Activated naive CD8-positive, alpha-beta T cell treated with anti-CD3 and anti-CD28 coated beads for 36 hours (primary cell): ENCODE measurements around the gene PARP8. TPM values are rescaled to one million over a fixed set of nuclear protein-coding genes. Genes with fewer than 3 reads are reported as not detected.
"Not testable (repeated sequence)": the region's sequence is repeated elsewhere in the genome, so short reads cannot be mapped to it uniquely, and the experiment has no call there.

Source experiments
- DNase-seq: peaks from one replicate; pipeline ENCODE4 v3.0.0; 2021
- H3K27ac Mint-ChIP-seq: one replicate; pipeline ENCODE4 v1.8.0; 2022; ENCODE audit warnings: mild to moderate bottlenecking, moderate library complexity, mixed read lengths
- H3K27me3 Mint-ChIP-seq: one replicate; pipeline ENCODE4 v1.8.0; 2022; ENCODE audit warnings: mild to moderate bottlenecking, mixed read lengths
- H3K36me3 Mint-ChIP-seq: one replicate; pipeline ENCODE4 v1.8.0; 2021; ENCODE audit warnings: mild to moderate bottlenecking, mixed read lengths
- H3K4me1 Mint-ChIP-seq: one replicate; pipeline ENCODE4 v1.8.0; 2021; ENCODE audit warnings: mixed read lengths
- H3K4me3 Mint-ChIP-seq: one replicate; pipeline ENCODE4 v1.8.0; 2022; ENCODE audit warnings: mild to moderate bottlenecking, moderate library complexity, mixed read lengths
- H3K9me3 Mint-ChIP-seq: one replicate; pipeline ENCODE4 v1.8.0; 2022; ENCODE audit warnings: mixed read lengths
- total RNA-seq, 2 experiments: library from RNA; stranded (reverse); gene quantifications; one replicate each; pipeline ENCODE4 v1.2.3, GENCODE V29; 2021

The PARP8 gene
- total RNA-seq, 2 experiments from 2014 or later, result 41.0 to 43.6 TPM

DNA sequence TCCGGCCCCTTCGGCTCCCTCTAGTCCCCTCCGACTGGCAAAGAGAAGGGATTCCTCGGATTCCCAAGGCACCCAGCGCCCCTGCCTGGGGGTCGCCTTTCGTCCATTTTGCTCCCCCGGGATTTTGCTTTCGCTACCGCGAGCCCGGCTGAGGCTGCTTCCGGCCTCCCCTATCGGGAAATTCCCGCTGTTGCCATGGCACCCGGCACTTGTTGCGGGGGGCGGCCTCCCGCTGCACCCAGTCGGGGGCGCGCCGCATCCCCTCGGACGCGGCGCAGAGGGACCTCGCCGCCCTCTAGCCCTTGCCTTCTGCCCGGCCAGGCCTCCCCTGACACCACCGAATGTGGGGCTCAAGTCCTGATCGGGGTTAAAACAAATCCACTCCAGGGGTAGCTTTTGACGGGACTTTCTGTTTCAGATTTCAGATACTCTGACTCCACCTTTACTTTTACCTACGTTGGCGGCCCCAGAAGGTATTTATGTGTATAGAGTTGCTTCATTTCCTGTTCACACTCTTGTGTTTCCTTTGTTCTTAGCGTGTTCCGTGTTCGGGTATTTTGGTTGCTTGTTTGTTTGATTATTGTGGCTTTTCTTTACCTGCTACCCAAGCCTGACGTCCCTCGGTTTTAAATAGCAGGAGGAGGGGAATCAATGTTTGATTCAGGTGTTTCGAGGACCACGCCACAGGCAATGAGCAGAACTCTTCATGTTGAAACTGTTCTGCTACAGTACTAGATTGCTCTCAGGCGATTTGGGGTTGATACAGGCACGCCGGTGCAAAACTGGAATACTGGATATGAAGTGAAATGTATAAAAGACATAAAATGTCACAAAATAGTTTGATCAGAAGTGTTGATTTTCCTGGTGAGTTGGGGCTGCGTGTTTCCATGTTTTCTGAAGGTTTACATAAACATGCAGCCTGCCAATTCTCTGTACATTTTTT, 1.5 kb downstream of the PARP8 start:
- peak; percentile 88 for DNase-seq
- Mint-ChIP-seq H3K27ac (peak overlapping the region; percentile 100), H3K4me1 (peaks cover 44% of the 10 kb centered on the region), H3K4me3 (peak overlapping the region; percentile 99), H3K27me3 (no peaks in the 10 kb centered on the region), H3K36me3 (peaks cover 22% of the 10 kb centered on the region), H3K9me3 (no peaks in the 10 kb centered on the region)

DNA sequence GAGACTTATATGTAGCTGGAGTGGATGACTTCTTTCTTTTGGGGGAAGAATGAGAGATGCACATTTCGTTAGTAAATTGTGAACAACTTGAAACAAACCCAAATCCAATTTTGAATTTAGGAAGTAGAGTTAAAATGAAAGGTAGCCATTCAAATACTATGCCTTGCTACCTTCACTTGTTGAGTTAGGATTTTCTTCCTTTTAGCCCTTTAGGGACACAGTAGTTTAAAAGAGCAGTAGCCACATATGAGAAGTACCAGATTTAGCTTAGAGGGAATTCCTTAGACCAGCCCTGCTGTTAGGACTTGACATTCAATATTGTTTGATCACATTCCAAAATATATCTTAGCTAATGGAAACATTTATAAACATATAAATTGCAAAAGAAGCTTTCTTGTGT, 2.2 kb downstream of the PARP8 start:
- not testable (repeated sequence) for H3K9me3 Mint-ChIP-seq, DNase-seq, H3K27me3 Mint-ChIP-seq
- peaks cover 45% of the 10 kb centered on the region for H3K4me1 Mint-ChIP-seq
- H3K27ac Mint-ChIP-seq, result peak overlapping the region; percentile 100
- H3K4me3 Mint-ChIP-seq, result peak overlapping the region; percentile 99
- H3K36me3 Mint-ChIP-seq, result peaks cover 22% of the 10 kb centered on the region

DNA sequence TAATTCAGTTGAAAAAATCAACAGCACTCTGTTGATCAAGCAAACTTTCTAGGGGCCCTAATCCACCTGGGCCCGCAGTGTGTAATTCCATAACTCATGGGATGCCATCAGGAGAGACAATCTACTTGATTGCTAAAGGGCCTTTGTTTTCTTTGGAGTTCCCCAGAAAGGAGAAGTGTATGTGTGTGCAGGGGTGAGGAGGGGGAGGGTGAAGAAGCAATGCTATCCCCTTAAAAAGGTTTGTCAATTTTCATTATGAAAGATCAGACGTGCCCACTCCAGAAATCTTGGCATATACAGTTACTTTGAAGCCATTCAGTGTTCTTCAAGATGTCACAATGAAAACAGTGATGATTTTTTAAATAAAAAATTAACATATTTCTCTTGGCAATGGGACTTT, 6.2 kb downstream of the PARP8 start:
- Mint-ChIP-seq H3K9me3 (no peaks in the 10 kb centered on the region), H3K4me1 (peaks cover 61% of the 10 kb centered on the region), H3K4me3 (no peak overlapping the region), H3K27me3 (no peaks in the 10 kb centered on the region), H3K27ac (no peak overlapping the region), H3K36me3 (peaks cover 26% of the 10 kb centered on the region)
- DNase-seq, result no peak

- H3K27ac Mint-ChIP-seq, H3K27me3 Mint-ChIP-seq, H3K4me3 Mint-ChIP-seq, H3K9me3 Mint-ChIP-seq, DNase-seq: not testable (repeated sequence)
- Mint-ChIP-seq H3K4me1 (peaks cover 64% of the 10 kb centered on the region), H3K36me3 (peaks cover 21% of the 10 kb centered on the region)
Measured at GRCh38 chr5:50673444-50673843, 7.0 kb downstream of the PARP8 start.

GRCh38 chr5:50675385-50675784, 8.9 kb downstream of the PARP8 start:
- peaks cover 70% of the 10 kb centered on the region for H3K4me1 Mint-ChIP-seq
- H3K9me3 Mint-ChIP-seq, result no peaks in the 10 kb centered on the region
- no peak overlapping the region for H3K27ac Mint-ChIP-seq
- peaks cover 19% of the 10 kb centered on the region for H3K36me3 Mint-ChIP-seq
- DNase-seq, result no peak
- no peaks in the 10 kb centered on the region for H3K27me3 Mint-ChIP-seq
- H3K4me3 Mint-ChIP-seq, result no peak overlapping the region

DNA sequence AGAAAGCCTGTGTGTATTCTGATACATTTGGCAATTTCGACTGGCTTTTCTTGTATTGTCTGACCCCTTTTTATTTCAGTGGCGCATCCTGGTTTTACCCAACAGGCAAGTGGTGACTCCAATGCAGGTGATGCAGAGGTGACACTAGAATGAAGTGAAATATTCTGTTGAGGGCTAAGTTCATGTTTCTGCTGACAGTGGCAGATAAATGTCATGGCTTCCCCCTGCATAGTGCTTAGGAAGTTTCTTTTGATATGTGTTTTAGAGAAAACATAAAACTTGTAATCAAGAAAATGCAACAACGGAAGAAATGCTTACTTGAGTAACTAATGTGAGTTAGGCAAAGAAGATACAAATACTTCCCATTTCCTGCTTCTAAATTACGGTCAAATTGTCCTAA, 13.1 kb downstream of the PARP8 start:
- H3K9me3 Mint-ChIP-seq, DNase-seq, H3K4me3 Mint-ChIP-seq, H3K27me3 Mint-ChIP-seq, H3K27ac Mint-ChIP-seq: not testable (repeated sequence)
- Mint-ChIP-seq H3K36me3 (peaks cover 23% of the 10 kb centered on the region), H3K4me1 (peaks cover 66% of the 10 kb centered on the region)

DNA sequence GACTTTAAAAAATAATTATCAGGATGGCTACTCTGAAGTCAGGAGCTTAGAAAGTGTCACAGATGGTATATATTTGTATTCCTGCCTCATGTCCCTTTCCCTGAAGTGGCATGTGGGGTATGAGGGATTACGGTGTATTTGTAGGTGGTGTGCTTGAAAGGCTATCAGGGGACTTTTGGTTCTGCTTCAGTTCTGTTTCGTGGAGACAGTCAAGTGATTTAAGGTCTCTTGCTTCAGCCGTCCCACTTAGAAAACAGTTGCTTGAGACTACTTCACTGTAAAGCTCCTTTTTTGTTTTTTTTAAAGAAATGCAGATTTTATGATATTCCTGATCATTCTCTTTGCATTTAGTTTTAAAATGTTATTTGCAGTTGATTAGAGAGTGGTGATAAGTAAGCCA, 18.3 kb downstream of the PARP8 start:
- H3K36me3 Mint-ChIP-seq, result peaks cover 52% of the 10 kb centered on the region
- H3K4me1 Mint-ChIP-seq, result peaks cover 50% of the 10 kb centered on the region
- no peaks in the 10 kb centered on the region for H3K27me3 Mint-ChIP-seq
- H3K4me3 Mint-ChIP-seq, result no peak overlapping the region
- no peak overlapping the region for H3K27ac Mint-ChIP-seq
- no peak for DNase-seq
- peaks cover 17% of the 10 kb centered on the region for H3K9me3 Mint-ChIP-seq

DNA sequence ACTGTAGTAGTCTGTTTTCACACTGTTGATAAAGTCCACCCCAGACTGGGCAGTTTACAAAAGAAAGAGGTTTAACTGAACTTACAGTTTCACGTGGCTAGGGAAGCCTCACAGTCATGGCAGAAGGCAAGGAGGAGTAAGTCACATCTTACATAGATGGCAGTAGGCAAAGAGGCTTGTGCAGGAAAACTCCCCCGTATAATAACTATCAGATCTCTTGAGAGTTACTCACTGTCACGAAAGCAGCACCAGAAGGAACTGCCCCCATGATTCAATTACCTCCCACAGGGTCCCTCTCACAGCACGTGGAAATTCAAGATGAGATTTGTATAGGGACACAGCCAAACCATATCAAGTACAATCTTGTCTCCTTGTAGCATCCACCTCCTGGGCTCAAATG, 21.1 kb downstream of the PARP8 start:
- Mint-ChIP-seq H3K4me1 (peaks cover 32% of the 10 kb centered on the region), H3K27ac (peak overlapping the region; percentile 55), H3K9me3 (peaks cover 19% of the 10 kb centered on the region), H3K27me3 (no peaks in the 10 kb centered on the region), H3K4me3 (no peak overlapping the region), H3K36me3 (peaks cover 40% of the 10 kb centered on the region)
- no peak for DNase-seq

- no peak overlapping the region for H3K4me3 Mint-ChIP-seq
- peaks cover 40% of the 10 kb centered on the region for H3K4me1 Mint-ChIP-seq
- H3K27me3 Mint-ChIP-seq, result no peaks in the 10 kb centered on the region
- peaks cover 9% of the 10 kb centered on the region for H3K9me3 Mint-ChIP-seq
- DNase-seq, result no peak
- no peak overlapping the region for H3K27ac Mint-ChIP-seq
- H3K36me3 Mint-ChIP-seq, result peaks cover 21% of the 10 kb centered on the region
Measured at GRCh38 chr5:50691399-50692016, 25.1 kb downstream of the PARP8 start.

- Mint-ChIP-seq H3K36me3 (peaks cover 17% of the 10 kb centered on the region), H3K9me3 (peaks cover 3% of the 10 kb centered on the region), H3K27me3 (no peaks in the 10 kb centered on the region), H3K27ac (no peak overlapping the region), H3K4me1 (peaks cover 48% of the 10 kb centered on the region), H3K4me3 (no peak overlapping the region)
- no peak for DNase-seq
Measured at GRCh38 chr5:50694027-50694590, 27.7 kb downstream of the PARP8 start.

GRCh38 chr5:50694626-50695025, 28.2 kb downstream of the PARP8 start:
- H3K9me3 Mint-ChIP-seq, H3K4me3 Mint-ChIP-seq, DNase-seq, H3K27me3 Mint-ChIP-seq: not testable (repeated sequence)
- H3K36me3 Mint-ChIP-seq, result peaks cover 23% of the 10 kb centered on the region
- peak overlapping the region; percentile 19 for H3K27ac Mint-ChIP-seq
- peaks cover 50% of the 10 kb centered on the region for H3K4me1 Mint-ChIP-seq

DNA sequence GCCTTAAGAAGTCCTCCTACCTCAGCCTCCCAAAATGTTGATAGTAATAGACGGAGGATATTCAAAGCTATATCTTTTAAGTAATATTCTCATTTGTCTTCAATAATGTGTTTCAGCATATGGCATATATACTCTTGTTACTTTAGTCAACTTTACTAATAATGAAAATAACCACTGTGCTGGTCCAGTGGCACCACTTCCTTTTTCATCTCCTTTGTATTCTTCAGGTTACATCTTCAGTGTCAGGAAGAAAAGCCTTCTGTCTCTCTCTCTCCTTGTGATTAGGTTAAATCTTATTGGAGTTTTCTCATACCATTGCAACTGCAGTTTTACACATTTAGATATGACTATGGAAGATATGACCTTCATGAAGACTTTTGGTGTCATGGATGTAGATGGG, 31.3 kb downstream of the PARP8 start:
- peaks cover 30% of the 10 kb centered on the region for H3K36me3 Mint-ChIP-seq
- DNase-seq, result no peak
- H3K4me3 Mint-ChIP-seq, result no peak overlapping the region
- peaks cover 4% of the 10 kb centered on the region for H3K9me3 Mint-ChIP-seq
- H3K4me1 Mint-ChIP-seq, result peaks cover 66% of the 10 kb centered on the region
- no peaks in the 10 kb centered on the region for H3K27me3 Mint-ChIP-seq
- no peak overlapping the region for H3K27ac Mint-ChIP-seq

DNA sequence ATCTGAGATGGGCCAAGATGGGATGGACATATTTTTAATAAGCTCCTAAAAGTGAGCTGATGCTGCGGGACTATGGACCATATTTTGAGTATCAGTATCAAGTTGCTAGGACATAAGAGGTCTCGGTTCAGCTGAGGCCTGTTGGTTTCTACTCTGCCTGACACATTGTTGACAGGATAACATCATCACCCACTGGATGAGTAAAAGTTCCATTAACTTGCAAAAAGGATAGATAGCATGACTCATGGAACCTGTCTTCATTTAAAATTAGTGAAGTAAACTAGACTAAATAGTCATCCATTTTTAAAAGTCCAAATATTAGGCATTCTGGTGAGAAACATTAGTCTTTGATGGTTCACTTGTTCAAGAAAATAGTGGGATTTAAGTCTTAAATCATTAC, 33.3 kb downstream of the PARP8 start:
- Mint-ChIP-seq H3K27ac (peak overlapping the region; percentile 58), H3K27me3 (no peaks in the 10 kb centered on the region), H3K9me3 (peaks cover 8% of the 10 kb centered on the region), H3K4me3 (no peak overlapping the region), H3K4me1 (peaks cover 73% of the 10 kb centered on the region), H3K36me3 (peaks cover 41% of the 10 kb centered on the region)
- no peak for DNase-seq

DNA sequence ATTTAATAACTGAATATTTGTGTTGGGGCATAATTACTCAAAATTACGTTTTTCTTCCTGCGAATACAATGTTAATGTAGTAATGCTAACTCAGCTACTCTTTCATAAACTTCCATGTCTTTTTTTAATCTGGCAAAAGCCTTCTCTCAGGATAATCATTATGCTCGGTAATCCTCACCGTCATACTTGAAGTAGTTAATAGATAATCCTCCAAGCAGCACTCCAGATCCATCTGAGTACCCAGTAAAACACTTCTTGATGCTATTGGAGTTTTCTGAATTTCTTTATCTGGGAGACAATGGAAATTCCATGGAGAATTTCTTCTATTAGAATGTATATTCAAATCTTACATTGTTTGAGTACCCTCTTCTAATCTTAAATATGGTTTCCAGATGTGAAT, 34.3 kb downstream of the PARP8 start:
- Mint-ChIP-seq H3K27ac (peak overlapping the region; percentile 9), H3K4me1 (peaks cover 71% of the 10 kb centered on the region)
- no peak for DNase-seq

DNA sequence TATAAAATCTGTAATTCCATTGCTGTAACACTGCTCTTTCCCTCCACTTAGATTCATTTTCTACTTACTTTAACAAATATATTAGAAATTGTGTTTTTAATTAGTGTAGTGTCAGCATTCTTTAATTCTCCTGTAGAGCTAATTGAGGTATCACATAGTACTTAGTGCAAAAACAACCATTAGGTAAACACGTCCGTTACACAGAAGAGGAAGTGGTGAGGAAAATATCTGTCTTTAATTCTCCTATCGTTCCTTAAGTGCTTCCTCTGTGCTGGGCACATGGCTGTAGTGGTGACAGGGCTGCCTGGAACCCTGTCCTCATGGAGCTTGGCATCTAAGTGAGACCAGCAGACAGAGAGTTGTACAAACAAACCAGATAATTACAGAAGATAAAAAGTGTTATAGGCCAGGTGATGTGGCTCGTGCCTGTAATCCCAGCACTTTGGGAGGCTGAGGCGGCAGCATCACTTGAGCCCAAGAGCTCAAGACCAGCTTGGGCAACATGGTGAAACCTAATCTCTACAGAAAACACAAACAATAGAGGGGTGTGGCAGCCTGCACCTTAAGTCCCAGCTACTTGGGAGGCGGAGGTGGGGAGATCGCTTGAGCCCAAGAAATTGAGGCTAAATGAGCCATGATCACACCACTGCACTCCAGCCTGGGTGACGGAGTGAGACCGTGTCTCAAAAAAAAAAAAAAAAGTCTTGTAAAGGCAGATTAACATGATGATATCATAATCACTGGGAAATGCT, 36.4 kb downstream of the PARP8 start:
- no peaks in the 10 kb centered on the region for H3K27me3 Mint-ChIP-seq
- H3K27ac Mint-ChIP-seq, result peak overlapping the region; percentile 90
- peaks cover 8% of the 10 kb centered on the region for H3K9me3 Mint-ChIP-seq
- peak overlapping the region; percentile 25 for H3K4me3 Mint-ChIP-seq
- no peak for DNase-seq
- H3K36me3 Mint-ChIP-seq, result peaks cover 39% of the 10 kb centered on the region
- peaks cover 71% of the 10 kb centered on the region for H3K4me1 Mint-ChIP-seq

More for the DNA sequence above, 34.3 kb downstream of the PARP8 start:
- H3K4me3 Mint-ChIP-seq, result no peak overlapping the region
- H3K36me3 Mint-ChIP-seq, result peaks cover 41% of the 10 kb centered on the region
- H3K27me3 Mint-ChIP-seq, result no peaks in the 10 kb centered on the region
- peaks cover 8% of the 10 kb centered on the region for H3K9me3 Mint-ChIP-seq
